Endodermal cell (in vitro differentiated cells): ENCODE results near the gene ASCL1. TPM values are rescaled to one million over a fixed set of nuclear protein-coding genes. Genes with fewer than 3 reads are reported as not detected.
A peak's percentile ranks its signal among the peaks of the same experiment; 100 is the strongest.

Experiments used
- DNase-seq: peaks from one replicate; pipeline ENCODE4 v3.0.0-alpha.2; 2017
- H3K27ac ChIP-seq: 2 replicates; pipeline ENCODE4 v1.5.1; 2013; ENCODE audit warnings: mild to moderate bottlenecking, low read depth, low read length, moderate library complexity
- H3K27me3 ChIP-seq: 2 replicates; pipeline ENCODE4 v1.6.1; 2013; ENCODE audit warnings: mild to moderate bottlenecking, low read length, moderate library complexity; ENCODE audit not compliant: insufficient read depth, control insufficient read depth, poor library complexity, severe bottlenecking
- H3K36me3 ChIP-seq: 2 replicates; pipeline ENCODE4 v1.7.0; 2013; ENCODE audit warnings: mild to moderate bottlenecking, low read length, moderate library complexity; ENCODE audit not compliant: control insufficient read depth, insufficient read depth
- H3K4me1 ChIP-seq: one replicate; pipeline ENCODE4 v1.7.0; 2013; ENCODE audit warnings: low read length; ENCODE audit not compliant: control insufficient read depth, insufficient read depth
- H3K4me3 ChIP-seq: 2 replicates; pipeline ENCODE4 v1.5.1; 2013; ENCODE audit warnings: mild to moderate bottlenecking, low read length, moderate library complexity
- H3K9ac ChIP-seq: 2 replicates; pipeline ENCODE4 v1.6.1; 2013; ENCODE audit warnings: mild to moderate bottlenecking, low read length, moderate library complexity; ENCODE audit not compliant: poor library complexity, severe bottlenecking; ENCODE audit errors: extremely low read depth
- H3K9me3 ChIP-seq: 2 replicates; pipeline ENCODE4 v1.6.1; 2013; ENCODE audit warnings: mild to moderate bottlenecking, low read length, moderate library complexity; ENCODE audit not compliant: control insufficient read depth
- H3K27ac Mint-ChIP-seq: 2 replicates; pipeline ENCODE4 v1.8.0; 2020; ENCODE audit warnings: mixed read lengths
- H3K27me3 Mint-ChIP-seq: 2 replicates; pipeline ENCODE4 v1.8.0; 2021; ENCODE audit warnings: mild to moderate bottlenecking, mixed read lengths; ENCODE audit not compliant: insufficient read depth
- H3K36me3 Mint-ChIP-seq: 2 replicates; pipeline ENCODE4 v1.8.0; 2020; ENCODE audit warnings: low read depth, mixed read lengths
- H3K4me1 Mint-ChIP-seq: 2 replicates; pipeline ENCODE4 v1.8.0; 2020; ENCODE audit warnings: mixed read lengths
- H3K4me3 Mint-ChIP-seq: 2 replicates; pipeline ENCODE4 v1.8.0; 2020; ENCODE audit warnings: mild to moderate bottlenecking, moderate library complexity, mixed read lengths
- H3K9me3 Mint-ChIP-seq: 2 replicates; pipeline ENCODE4 v1.8.0; 2020; ENCODE audit warnings: mild to moderate bottlenecking, mixed read lengths
- CTCF ChIP-seq: fragments of 200-600 bp; sonication (generic); conservative IDR thresholded peaks from 2 replicates; pipeline ENCODE4 v1.5.0; 2021; ENCODE audit warnings: antibody characterized with exemption, mild to moderate bottlenecking
- WGBS, 2 experiments: methylation state at CpG; one replicate each; pipeline versions ENCODE4 v1.1.5 to v1.1.7; 2013; ENCODE audit warnings: missing lambda C conversion rate in 2 of 2, mixed read lengths in 1 of 2; ENCODE audit not compliant: insufficient coverage in 1 of 2, insufficient read length in 1 of 2; 5-methylcytosine and 5-hydroxymethylcytosine counted together
- total RNA-seq, 2 donors: library from RNA; stranded (reverse); fragmentation: NEBNext Ultra II Directional in 1 of 2; extraction: Animal tissue kit (Norgen Biotek cat#: 25700) in 1 of 2; gene quantifications; 2 replicates in 1 of 2; 3 replicates in 1 of 2; pipeline ENCODE4 v1.2.1, GENCODE V29; 2021

Gene ASCL1
- total RNA-seq, 2 donors from 2014 or later = not detected

- peaks cover 3% of the 10 kb centered on the region for H3K36me3 Mint-ChIP-seq
These were observed 7.4 kb downstream of the ASCL1 start for GRCh38 chr12:102964872-102965271.

GRCh38 chr12:102965281-102966155 is 8.0 kb downstream of the ASCL1 start:
- peak; percentile 80 for DNase-seq
- Mint-ChIP-seq H3K4me3 (peak overlapping the region; percentile 32), H3K27me3 (peaks cover 95% of the 10 kb centered on the region), H3K9me3 (peaks cover 18% of the 10 kb centered on the region), H3K27ac (no peak overlapping the region), H3K4me1 (peaks cover 24% of the 10 kb centered on the region), H3K36me3 (peaks cover 3% of the 10 kb centered on the region)
- TF ChIP-seq CTCF = no peak
- Histone ChIP-seq H3K36me3 (no peaks in the 10 kb centered on the region), H3K9ac (no peak overlapping the region), H3K27me3 (peaks cover 100% of the 10 kb centered on the region), H3K9me3 (peaks cover 18% of the 10 kb centered on the region), H3K27ac (no peak overlapping the region), H3K4me3 (peak overlapping the region; percentile 61), H3K4me1 (peaks cover 4% of the 10 kb centered on the region)
- 3 to 4% methylated on average over 12 to 38 of the region's 38 CpGs for WGBS, 2 experiments

More at GRCh38 chr12:102964872-102965271, 7.4 kb downstream of the ASCL1 start:
- Histone ChIP-seq H3K4me1 (peaks cover 4% of the 10 kb centered on the region), H3K36me3 (no peaks in the 10 kb centered on the region), H3K4me3 (peak overlapping the region; percentile 61), H3K9me3 (peaks cover 18% of the 10 kb centered on the region), H3K27ac (no peak overlapping the region), H3K27me3 (peaks cover 100% of the 10 kb centered on the region), H3K9ac (no peak overlapping the region)
- Mint-ChIP-seq H3K9me3 (peaks cover 18% of the 10 kb centered on the region), H3K4me1 (peaks cover 24% of the 10 kb centered on the region), H3K4me3 (peak overlapping the region; percentile 32), H3K27me3 (peaks cover 97% of the 10 kb centered on the region), H3K27ac (no peak overlapping the region)
- DNase-seq = peak; percentile 89
- no peak for TF ChIP-seq CTCF
- 2 to 4% methylated on average over 7 to 21 of the region's 21 CpGs for WGBS, 2 experiments

GRCh38 chr12:102966200-102966863 is 8.9 kb downstream of the ASCL1 start:
- Mint-ChIP-seq H3K4me3 (no peak overlapping the region), H3K36me3 (peaks cover 3% of the 10 kb centered on the region), H3K27ac (no peak overlapping the region), H3K27me3 (peaks cover 94% of the 10 kb centered on the region), H3K4me1 (peaks cover 27% of the 10 kb centered on the region), H3K9me3 (peaks cover 18% of the 10 kb centered on the region)
- Histone ChIP-seq H3K27me3 (peaks cover 100% of the 10 kb centered on the region), H3K9me3 (peaks cover 18% of the 10 kb centered on the region), H3K27ac (peak overlapping the region; percentile 45), H3K4me1 (peaks cover 4% of the 10 kb centered on the region), H3K36me3 (no peaks in the 10 kb centered on the region), H3K9ac (no peak overlapping the region), H3K4me3 (no peak overlapping the region)
- TF ChIP-seq CTCF = no peak
- peak; percentile 53 for DNase-seq
- WGBS, 2 experiments = 20 to 37% methylated on average over 2 to 12 of the region's 12 CpGs
